ENCODE results near the gene GATB.

GATB gene

DNA sequence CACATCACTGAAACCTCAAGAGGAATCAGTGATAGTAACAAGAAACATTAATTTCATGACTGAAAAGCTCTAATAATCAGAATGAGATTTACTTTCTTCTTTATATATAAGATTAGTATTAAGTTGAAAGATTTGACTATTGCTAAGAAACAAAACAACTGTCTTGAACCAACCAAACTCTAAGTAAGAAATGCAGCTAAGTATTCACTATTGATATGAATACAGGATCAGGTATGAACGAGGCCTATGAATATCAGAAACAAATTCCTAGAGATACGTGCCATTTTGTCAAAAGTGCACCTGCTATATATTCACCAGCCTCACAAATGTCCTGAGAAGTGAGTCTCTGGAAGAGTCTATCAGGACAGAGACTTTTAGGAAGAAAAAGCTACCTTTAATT lies 32.1 kb downstream of the GATB start:
- DNase-seq: no peak

DNA sequence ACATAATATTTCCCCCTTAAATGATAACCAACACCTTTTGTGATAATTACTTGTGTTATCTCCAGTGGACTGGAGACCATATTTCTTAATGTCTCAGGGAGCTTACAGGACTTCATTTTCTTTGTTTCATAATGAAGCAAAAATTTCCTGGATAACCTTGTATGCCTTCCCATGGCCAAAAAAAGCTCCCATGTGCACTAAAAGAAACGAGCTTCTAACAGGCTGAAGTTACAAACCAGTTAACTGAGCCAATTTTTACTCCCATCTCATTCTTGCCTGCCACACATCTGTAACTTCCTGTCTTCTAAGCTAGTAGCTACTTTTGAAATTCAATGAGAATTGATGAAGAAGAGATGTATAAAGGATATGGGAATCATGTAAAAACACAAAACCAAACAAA lies 32.8 kb downstream of the GATB start:
- no peak for DNase-seq

DNA sequence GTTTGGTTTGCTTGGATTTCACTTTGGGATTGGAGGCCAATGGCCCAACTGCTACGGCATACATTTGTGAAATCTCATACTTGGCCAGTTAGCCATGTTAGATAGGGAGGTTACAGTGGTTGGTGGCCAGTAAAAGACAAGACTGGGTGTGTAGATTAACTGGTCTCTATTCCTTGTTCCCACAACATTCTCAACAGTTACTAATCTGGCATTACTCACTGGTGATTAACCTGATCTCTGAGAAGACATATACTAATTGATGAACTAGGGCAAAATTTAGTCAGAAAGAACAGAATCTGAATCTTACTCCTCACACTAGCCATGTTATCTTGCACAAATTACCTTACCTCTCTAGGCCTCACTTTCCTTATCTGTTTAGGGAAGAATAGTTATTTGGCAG lies 33.4 kb downstream of the GATB start:
- no peak for DNase-seq

DNA sequence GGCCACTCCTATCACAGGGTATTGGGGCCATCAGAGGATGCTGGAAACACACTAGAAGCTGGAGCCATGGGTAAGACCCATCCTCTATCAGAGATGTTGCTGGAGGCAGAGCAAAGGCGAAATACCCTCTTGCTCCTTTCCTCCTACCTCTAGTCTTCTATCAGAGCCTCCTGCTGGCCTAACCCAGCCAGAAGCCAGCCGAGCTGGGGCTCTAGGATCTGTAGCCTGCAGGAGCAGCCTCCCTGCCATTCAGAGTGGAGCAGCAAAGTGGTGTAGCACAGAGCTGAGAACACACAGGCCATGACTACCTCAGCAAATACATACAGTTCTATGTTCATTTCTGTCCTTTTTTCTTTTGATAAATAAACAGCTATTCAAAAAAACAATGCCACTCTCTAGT lies 35.7 kb downstream of the GATB start:
- DNase-seq: no peak

DNA sequence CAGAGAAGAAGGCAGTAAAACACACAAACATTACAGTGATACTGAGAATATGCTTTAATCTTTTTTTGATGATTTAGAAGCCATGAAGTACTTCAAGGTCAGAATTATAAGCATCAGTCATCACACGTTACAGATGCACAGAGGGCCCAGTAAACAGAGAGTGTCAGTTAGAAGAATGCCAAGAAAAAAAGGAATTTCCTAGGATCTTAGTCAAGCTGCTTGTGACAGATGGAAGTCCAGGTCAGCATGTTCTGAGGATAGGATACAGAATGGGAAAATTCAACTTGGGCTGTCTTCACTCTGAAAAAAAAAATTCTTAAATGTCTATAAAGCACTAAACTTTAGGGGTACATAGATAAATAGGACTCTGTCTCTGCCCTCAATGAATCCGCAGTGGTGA lies 38.9 kb downstream of the GATB start:
- DNase-seq: no peak

DNA sequence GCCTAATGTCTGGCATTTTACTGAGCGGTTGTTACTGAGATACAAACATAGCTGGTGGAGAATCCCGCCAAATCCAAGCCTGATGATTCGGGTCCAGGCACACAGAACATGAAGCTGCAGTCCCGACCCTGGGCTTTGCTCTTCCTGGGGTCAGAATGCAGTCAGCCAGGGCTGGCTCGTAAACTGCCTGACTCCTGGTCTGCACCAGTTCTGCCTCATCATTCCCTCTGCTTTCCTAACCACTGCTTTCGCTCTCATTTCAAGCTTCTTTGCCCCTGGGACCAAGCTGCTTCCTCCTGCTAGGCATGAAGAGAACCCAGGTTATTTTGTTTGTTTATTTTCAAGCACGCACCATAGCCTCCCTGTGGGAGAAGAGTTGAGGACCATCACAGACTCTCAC lies 39.3 kb downstream of the GATB start:
- DNase-seq: no peak

DNA sequence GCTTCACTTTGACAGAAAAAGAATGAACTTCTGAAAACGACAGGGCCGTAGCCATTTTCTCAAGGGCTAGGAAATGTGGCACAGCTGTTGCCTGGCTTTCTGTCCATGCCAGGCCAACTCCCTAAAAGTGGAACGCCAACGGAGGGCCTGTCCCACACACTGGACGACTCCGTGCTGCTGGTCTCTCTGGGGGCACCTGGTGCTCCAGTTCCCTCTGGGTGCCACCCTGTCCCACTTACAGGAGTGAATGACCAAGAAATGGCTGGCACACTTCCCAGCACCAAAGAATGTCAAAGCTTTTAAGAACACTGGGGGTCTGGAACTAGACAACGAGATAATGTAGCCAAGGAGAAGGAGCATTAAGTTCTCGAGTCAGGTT lies 40.9 kb downstream of the GATB start:
- no peak for DNase-seq

DNA sequence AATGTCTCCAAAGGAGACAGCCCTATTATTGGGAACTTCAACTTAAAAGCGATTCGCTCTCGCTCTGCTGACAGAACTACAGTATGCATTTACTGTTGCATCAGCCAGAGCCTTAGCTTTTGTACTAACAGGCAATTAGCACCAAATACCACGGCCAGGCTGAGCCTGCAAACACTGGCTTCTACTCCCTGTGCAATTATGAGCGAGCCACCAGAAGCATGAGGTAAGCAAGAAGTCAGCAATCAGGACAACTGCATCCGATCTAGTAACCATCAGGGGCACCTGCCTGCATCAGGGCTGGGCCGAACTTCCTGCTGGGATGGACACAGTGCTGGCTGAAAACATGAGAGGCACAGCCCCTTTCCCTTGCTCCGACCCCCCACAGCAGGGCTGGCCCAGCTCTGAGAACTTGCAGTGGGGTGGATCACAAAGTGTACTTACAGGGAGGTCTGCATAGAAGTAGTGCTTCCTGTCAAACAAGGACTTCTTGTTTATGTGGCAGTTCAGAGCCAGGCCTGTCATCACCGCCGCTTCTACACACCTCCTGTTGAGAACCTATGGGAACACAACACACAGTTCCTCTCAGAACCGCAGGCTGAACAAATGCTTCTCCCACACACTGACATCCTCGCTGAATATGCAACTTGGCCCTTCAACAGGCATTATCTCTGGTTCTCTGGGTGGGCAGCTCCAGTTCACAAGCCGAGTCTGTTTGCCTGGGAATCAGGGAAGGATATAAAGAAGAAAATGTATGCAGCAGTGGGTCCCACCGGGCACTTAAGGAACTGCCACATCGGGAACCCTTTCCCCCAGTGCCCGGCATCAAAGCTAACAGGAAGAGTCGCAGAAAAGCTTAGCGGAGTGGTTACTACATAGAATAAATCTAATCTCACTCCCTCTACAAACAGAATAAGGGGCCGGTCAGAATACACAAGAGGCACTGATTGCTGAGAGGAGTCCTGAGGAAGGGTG lies 41.5 kb downstream of the GATB start:
- no peak for DNase-seq

DNA sequence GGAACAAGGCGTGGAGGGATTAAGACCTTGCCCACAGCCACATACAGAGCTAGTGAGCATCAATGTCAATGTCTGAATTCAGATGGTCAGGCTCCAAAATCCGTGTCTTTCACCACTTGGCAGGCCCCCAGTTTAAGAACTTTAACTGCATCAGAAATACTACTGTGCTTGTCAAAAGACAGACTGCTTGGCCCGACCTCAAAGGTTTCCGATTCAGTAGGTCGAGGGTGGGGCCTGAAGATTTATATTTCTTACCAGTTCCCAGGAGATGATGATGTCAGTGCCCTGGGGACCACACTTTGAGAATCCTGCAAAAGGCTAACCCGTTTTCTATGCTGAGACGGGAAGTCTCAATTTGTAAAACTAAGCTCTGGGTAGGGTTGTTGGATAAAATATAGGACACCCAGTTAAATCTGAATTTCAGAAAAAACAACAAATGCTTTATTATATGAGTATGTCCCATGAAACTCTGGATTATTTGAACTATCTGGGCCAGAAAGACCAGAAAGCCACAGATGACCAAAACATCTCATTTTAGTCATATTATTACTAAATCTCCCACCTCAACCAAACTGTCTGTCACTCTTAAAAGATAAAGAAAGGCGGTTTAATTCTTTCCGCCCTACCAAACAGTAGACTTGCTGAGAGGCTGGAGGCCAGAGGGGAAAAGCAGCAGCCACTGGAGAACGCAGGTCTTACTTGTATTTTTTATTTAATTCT lies 42.7 kb downstream of the GATB start:
- DNase-seq: no peak

DNA sequence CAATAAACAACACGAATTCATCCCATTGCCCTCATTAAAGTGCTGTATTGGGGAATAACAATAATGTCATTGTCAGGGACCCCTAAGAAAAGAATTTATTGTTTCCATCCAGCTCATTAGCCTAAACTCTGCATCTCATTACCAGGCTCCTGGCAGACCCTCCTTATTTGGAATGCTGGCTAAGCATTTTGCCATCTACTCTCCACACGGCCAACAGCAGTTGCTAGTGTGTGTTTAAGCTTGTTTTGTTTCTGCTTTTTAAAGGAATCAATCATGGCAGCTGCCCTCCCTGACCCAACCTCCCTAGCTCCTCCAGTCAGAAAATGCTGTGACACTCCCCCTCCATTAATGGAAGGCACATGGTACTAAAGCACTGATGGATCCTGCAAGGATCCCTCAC lies 43.5 kb downstream of the GATB start:
- DNase-seq: no peak

DNA sequence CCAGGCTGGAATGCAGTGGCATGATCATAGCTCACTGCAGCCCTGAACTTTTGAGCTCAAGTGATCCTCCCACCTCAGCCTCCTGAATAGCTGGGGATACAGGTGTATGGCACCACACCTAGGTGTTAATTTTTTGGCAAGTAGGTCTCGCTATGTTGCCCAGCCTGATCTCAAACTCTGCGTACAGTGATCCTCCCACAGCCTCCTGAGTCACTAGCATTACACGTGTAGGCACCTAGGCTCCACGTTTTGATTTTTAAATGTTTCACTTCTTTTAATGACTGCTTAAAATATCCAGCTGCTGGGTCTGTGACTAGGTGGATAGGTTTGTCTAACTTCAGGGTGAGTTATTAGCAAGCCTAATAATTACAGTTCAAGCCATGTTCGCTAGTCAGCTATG lies 44.5 kb downstream of the GATB start:
- no peak for DNase-seq

DNA sequence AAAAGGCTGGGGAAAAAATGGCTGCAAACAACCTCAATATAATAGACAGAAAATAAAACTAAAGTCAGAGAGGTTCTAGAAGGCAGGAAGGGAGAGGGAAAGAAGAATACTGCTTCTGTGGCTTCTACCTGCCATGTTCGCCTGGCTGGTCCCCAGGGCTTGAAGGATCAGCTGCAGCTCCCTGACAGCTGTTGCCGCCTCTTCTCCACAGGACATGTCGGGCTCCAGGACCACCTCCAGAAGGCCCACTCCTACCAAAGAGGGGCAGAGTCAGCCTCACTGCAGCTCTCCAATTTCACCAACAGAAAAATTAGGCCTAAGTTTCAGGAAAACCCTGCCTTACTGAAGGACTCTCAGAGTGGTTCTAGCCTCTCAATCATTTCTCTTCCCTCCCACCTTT lies 44.9 kb downstream of the GATB start:
- DNase-seq: no peak

DNA sequence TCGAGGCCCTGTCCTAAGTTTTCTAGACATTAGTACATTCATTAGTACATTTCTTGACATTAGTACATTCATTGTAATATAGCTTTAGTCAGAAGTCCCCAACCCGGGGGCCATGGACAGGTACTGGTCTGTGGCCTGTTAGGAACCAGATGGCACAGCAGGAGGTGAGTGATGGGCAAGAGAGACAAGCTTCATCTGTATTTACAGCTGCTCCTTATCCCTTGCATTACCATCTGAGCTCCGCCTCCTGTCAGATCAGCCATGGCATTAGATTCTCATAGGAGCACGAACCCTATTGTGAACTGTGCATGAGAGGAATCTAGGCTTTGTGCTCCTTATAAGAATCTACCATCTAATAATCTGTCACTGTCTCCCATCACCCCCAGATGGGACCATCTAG lies 48.0 kb downstream of the GATB start:
- no peak for DNase-seq

DNA sequence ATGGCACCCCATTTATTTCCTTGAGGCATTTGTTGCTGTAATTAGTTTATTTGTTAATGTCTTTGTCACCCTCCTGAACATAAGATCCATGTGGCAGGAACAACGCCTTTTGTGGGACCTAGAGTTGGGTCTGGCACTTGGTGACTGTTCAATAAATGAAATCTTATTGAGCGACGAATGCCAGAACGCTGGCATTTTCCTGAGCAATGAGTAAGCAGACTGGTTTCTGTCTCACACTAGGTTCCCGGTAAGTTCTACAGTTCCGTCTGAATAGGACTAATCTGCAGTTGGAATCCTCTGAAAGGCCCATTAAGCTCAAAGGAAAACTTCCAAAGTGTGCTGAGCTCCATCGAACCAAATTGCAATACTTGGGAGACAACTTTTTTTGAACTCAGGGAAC lies 49.2 kb downstream of the GATB start:
- DNase-seq: no peak

DNA sequence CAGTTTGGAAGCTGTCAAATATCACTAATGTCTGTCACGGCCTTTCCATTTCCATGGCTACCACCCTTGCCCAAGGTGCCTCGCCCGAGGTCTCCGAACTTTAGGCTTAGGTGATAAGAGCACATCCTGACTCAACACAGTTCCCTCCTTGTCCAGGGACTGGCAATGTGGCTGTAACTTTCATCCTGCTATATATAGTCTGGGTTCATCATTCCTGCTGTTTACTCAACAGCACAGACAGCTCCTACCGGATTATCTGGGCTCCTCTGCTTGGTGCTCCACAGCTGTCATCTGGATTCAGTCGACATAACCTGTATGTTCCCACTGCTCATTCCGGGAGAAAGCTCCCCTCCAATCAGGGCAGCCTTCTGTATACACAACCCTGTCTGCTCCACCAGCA lies 51.2 kb downstream of the GATB start:
- no peak for DNase-seq

DNA sequence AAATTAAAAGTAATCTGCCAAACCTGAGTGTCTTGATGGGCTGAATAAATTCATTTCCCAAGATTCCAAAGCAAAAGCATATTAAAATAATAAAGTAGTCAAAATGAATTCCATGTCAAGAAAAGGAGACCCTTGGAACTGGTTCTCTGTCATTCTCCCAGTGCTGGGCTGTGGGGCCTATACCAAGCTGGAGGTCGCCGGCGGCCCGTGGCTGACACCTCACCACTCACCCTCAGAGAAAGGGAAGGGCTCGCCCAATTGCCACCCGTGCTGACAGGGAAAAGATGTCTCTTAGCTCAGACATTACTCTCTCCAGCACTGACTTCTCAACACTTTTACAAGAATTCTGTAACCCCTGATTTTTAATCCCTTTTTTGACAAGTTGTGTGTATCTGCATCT lies 51.7 kb downstream of the GATB start:
- no peak for DNase-seq

DNA sequence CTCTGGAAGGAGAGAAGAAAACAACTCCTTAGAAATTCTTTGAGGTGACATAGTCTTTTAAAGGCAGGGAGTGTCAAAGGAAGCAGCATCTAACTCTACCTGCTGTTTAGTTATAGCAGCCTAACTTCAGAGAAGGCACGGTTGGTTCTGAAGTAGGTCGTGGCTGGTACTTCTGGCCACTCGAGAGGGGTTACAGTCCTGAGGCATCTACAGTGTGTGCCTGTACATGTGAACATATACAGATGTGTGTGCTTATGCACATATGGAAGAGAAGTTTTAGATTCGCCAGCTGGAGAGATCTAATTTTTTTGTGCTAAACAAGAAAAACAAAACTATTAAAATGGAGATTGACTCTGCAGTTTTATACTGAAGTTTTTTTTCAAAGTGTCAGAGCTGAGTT lies 52.7 kb downstream of the GATB start:
- DNase-seq: no peak

DNA sequence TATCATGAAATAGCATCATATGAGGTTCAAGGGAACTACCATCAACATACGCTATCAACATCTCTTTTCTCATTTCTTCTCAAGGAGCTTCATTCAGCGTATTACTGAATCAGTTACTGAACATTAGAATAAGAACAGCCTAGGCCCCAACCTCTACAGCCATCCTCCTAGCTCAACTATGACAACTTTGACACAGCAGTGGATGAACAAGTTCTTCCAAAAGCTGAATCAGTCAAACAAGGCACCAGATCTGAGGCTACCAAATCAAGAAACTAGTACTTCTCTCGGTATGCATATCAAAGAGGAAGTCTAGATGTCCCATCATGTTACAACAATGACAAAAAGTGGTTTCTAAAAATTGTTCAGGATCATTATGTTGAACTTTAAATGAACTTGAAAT lies 57.4 kb downstream of the GATB start:
- DNase-seq: peak; percentile 2

DNA sequence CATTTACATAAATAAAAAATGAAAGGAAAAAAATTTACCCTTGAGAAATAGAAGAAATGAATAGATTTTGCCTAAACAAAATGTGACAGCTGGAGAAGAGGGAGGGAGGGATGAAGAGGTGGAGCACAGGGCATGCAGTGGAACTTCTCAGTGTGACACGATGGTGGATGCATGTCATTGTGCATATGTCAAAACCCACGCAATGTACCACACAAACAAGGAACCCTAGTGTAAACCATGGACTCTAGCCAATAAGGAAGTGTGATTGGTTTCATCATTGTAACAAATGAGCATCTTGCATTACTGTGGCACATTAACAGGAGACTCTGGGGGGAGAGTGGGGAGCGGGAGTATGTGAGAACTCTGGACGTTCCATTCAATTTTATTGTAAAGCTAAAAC lies 58.6 kb downstream of the GATB start:
- no peak for DNase-seq

DNA sequence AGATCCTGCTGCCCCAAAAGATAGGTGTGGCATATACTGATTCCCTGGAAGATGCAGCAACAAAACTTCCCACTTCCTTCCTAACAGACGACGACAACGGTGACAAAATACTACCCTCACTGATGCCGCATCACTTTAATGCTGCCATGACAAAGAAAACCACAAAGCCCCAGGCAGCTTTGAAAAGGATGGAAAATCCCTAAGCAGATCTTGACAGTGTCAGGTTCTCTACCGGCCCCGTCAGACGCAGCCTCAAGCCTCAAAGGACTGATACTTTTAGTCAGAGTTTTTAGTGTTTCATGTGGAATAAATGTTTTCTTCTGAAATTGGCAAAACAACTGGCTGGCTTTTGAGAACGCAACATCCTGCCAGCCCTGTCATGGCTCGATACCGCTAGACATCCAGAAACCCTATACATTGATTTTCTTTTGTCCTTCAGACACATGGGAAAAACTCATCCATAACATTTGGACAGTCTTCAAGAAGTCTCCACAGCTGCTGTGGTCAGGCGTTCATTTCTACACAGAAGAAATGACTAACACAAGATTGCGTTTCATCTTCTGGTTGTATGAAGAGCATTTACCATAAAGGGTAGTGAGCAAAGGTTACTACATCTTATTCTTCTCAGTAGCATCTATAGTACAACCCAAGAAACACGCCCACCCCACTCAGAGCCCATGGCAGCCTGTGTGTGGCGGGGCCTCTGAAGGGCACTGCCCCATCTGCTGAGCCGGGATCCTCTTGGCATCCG lies 60.1 kb downstream of the GATB start:
- peak; percentile 13 for DNase-seq

DNA sequence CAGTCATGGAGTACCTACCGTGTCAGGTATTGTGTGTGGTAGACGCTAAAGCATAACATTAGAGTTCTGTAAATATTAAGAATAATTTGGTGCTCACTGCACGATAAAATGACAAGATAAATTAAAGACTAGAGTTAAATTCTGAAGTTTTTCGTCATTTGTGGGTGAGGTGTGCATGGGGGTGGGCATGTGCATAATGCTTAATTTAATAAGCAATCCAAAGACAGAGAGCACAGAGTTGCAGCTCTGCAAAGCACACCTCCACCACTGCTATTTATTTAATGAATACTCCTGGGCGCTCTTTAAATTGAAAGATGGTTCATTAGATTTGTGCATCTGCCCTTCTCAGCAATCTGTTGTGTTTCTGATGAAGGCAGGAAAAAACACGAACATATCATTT lies 62.6 kb downstream of the GATB start:
- DNase-seq: no peak

DNA sequence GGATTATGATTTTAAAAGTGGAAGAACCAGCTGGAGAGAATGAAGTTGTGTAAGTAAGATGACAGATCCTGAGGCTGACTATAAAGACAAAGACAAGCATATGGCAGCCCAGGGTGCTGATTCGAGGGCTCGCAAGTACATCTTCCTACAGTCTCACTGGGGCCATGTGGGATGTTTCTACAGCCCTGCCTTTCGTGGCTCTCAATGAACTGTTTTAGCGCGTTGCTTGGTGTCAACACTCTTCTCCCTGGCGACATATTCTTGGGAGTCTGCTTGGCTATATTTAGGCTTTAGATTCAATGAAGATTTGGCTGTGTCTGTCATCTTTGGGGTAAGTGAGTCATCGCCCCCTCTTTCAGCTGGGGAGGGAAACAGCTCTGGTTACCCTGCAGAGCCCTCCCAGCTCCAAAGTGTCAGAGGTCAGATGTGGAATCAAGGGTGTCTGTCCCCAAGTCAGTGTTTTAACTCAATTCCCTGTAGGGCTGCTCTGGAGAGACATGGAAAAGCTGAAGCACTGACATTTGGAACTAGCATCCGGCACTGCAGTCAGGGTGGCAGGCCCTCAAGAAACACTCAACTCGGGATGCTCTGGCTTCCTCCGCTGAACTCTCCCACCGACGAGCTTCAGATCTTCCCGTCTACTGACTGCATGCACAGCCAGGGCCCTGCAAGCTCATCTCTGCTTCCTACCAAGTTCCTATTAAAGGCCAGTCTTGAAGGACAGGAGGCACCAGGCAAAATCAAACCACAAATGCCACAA lies 65.7 kb downstream of the GATB start:
- DNase-seq: no peak
